Lung (tissue), 12 donors: ENCODE data around the gene CTCF. TPM values are rescaled to one million over a fixed set of nuclear protein-coding genes. Genes with fewer than 3 reads are reported as not detected.

Experiments
- ATAC-seq: fragments of 200-7000 bp; cut with Tn5 transposase; one replicate; pipeline ENCODE4 v1.9.1; 2020; ENCODE audit warnings: moderate number of reproducible peaks; ENCODE audit not compliant: insufficient read depth, low FRiP score
- DNase-seq, 3 donors: peaks; one replicate each; pipeline ENCODE4 v3.0.0-alpha.2; 2013 to 2017
- H3K27ac ChIP-seq, 2 donors: one replicate each; pipeline ENCODE4 v1.5.1; 2013; ENCODE audit warnings: mild to moderate bottlenecking in 2 of 2, moderate library complexity in 2 of 2, control low read depth in 1 of 2, inconsistent platforms in 1 of 2, low read depth in 1 of 2, low read length in 1 of 2
- H3K27me3 ChIP-seq, 3 donors: one replicate each; pipeline ENCODE4 v1.5.1; 2013; ENCODE audit warnings: low read length in 2 of 3; ENCODE audit not compliant: control insufficient read depth in 3 of 3, insufficient read depth in 3 of 3
- H3K36me3 ChIP-seq, 4 donors: one replicate each; pipeline ENCODE4 v1.5.1; 2013; ENCODE audit warnings: low read length in 4 of 4, mild to moderate bottlenecking in 1 of 4, moderate library complexity in 1 of 4; ENCODE audit not compliant: control insufficient read depth in 4 of 4, insufficient read depth in 4 of 4
- H3K4me1 ChIP-seq, 5 donors: one replicate each; pipeline ENCODE4 v1.5.1; 2013; ENCODE audit warnings: low read length in 5 of 5, mild to moderate bottlenecking in 2 of 5, moderate library complexity in 1 of 5; ENCODE audit not compliant: control insufficient read depth in 5 of 5, insufficient read depth in 5 of 5
- H3K4me3 ChIP-seq: one replicate; pipeline ENCODE4 v1.5.1; 2013; ENCODE audit warnings: mild to moderate bottlenecking, control low read depth, moderate library complexity
- H3K9ac ChIP-seq, 2 donors: one replicate each; pipeline ENCODE4 v1.5.1; 2013; ENCODE audit warnings: low read length in 2 of 2, control low read depth in 1 of 2; ENCODE audit not compliant: insufficient read depth in 1 of 2
- H3K9me3 ChIP-seq, 4 donors: one replicate each; pipeline ENCODE4 v1.5.1; 2013; ENCODE audit warnings: low read length in 3 of 4, mild to moderate bottlenecking in 1 of 4, moderate library complexity in 1 of 4; ENCODE audit not compliant: control insufficient read depth in 4 of 4, insufficient read depth in 3 of 4
- WGBS, 2 donors: extraction: QIAGEN DNeasy Blood & Tissue Kit; methylation state at CpG; one replicate each; pipeline ENCODE4 v1.1.7; 2013; 5-methylcytosine and 5-hydroxymethylcytosine counted together
- polyA plus RNA-seq, 2 donors: library from polyadenylated mRNA; stranded (reverse); fragments of 200-250 nt; gene quantifications; one replicate each; pipeline ENCODE4 v1.2.1, GENCODE V29; 2013
- total RNA-seq, 2 donors: library from RNA; depleted of rRNA in 1 of 2; stranded (reverse); fragments of >200 nt in 1 of 2; gene quantifications; one replicate each; pipeline ENCODE4 v1.2.1, GENCODE V29; 2014 to 2021
- TF ChIP-seq, protein P1 (sequence below): IDR thresholded peaks from 2 replicates; pipeline ENCODE4 v1.5.1; 2012; ENCODE audit warnings: mild to moderate bottlenecking; ENCODE audit errors: control extremely low read depth, extremely low read depth
- donor health status: control.
- donor health status: control.
- donor health status: Bipolar disorder and iron deficiency.
- donor health status: healthy.
- donor health status: DM: yes; HTN: yes; CAD: no.

Gene CTCF
- total and polyA plus RNA-seq, 4 donors = 16.7 to 54.2 (median 23.3) TPM

GRCh38 chr16:67551972-67552371, 10.4 kb upstream of the CTCF start:
- H3K36me3 ChIP-seq = peaks cover 0 to 14% (median 6%) of the 10 kb centered on the region in 4 donors
- DNase-seq (no peak), ATAC-seq (no peak)
- no peak overlapping the region for H3K4me3 ChIP-seq
- WGBS, 2 donors = 95 to 97% methylated on average over 2 of the region's 2 CpGs
- peak overlapping the region in 1 of 2 donors; percentile 27 for H3K27ac ChIP-seq
- no peak overlapping the region for H3K9ac ChIP-seq
- H3K4me1 ChIP-seq = peaks cover 0 to 4% (median 4%) of the 10 kb centered on the region in 5 donors
- H3K9me3 ChIP-seq = no peaks in the 10 kb centered on the region
- TF ChIP-seq, protein P1, sequence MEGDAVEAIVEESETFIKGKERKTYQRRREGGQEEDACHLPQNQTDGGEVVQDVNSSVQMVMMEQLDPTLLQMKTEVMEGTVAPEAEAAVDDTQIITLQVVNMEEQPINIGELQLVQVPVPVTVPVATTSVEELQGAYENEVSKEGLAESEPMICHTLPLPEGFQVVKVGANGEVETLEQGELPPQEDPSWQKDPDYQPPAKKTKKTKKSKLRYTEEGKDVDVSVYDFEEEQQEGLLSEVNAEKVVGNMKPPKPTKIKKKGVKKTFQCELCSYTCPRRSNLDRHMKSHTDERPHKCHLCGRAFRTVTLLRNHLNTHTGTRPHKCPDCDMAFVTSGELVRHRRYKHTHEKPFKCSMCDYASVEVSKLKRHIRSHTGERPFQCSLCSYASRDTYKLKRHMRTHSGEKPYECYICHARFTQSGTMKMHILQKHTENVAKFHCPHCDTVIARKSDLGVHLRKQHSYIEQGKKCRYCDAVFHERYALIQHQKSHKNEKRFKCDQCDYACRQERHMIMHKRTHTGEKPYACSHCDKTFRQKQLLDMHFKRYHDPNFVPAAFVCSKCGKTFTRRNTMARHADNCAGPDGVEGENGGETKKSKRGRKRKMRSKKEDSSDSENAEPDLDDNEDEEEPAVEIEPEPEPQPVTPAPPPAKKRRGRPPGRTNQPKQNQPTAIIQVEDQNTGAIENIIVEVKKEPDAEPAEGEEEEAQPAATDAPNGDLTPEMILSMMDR = no peak
- no peaks in the 10 kb centered on the region for H3K27me3 ChIP-seq

DNA sequence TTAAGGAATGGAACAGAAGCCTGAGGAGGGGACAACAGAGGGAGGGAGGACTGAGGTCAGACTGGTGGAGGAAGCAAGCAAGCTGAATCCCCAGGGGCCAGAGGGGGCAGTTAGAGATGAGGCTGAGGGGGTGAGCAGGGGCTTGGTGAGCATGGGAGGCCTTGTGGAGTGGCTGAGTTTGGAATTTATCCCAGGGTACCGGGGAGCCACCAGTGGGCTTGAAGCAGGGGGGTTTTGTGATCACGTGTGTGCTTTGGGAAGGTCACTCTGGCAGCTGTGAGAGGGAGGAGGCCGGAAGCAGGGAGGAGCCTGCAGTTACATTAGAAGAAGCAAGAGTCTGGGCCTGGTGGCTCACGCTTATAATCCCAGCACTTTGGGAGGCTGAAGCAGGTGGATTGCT, 9.8 kb upstream of the CTCF start:
- Histone ChIP-seq H3K9ac (no peak overlapping the region), H3K36me3 (peaks cover 0 to 10% (median 4%) of the 10 kb centered on the region in 4 donors), H3K4me3 (no peak overlapping the region), H3K27ac (peak overlapping the region in 1 of 2 donors; percentile 27), H3K27me3 (no peaks in the 10 kb centered on the region), H3K9me3 (no peaks in the 10 kb centered on the region), H3K4me1 (peaks cover 0 to 4% (median 4%) of the 10 kb centered on the region in 5 donors)
- no peak for ATAC-seq
- DNase-seq = no peak
- TF ChIP-seq, protein P1 = no peak
- WGBS, 2 donors = 44 to 49% methylated on average over 4 of the region's 4 CpGs

- no peaks in the 10 kb centered on the region for H3K36me3 ChIP-seq
- DNase-seq (no peak), ATAC-seq (no peak)
- no peaks in the 10 kb centered on the region for H3K27me3 ChIP-seq
- H3K4me3 ChIP-seq = no peak overlapping the region
- peaks cover under 1 to 4% (median 3%) of the 10 kb centered on the region in 5 donors for H3K4me1 ChIP-seq
- peak overlapping the region in 1 of 2 donors; percentile 22 for H3K27ac ChIP-seq
- 61 to 65% methylated on average over 3 of the region's 3 CpGs for WGBS, 2 donors
- no peaks in the 10 kb centered on the region for H3K9me3 ChIP-seq
- TF ChIP-seq, protein P1 = no peak
- H3K9ac ChIP-seq = no peak overlapping the region
These were observed 6.5 kb upstream of the CTCF start for GRCh38 chr16:67555795-67556212.

DNA sequence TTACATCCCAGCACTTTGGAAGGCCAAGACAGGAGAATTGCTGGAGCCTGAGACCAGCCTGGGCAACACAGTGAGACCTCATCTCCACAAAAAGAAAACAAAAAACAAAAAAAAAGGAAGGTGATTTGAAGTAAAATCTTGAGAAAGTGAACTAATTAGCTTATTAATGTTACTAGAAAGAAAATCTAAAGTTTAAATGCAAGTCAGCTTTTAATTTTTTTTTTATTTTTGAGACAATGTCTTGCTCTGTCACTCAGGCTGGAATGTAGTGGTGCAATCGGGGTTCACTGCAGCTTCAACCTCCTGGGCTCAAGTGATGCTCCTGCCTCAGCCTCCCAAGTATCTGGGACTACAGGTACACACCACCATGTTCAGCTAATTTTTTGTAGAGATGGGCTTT, 3.5 kb upstream of the CTCF start:
- Histone ChIP-seq H3K9me3 (no peaks in the 10 kb centered on the region), H3K4me1 (peaks cover 0 to 9% (median 5%) of the 10 kb centered on the region in 5 donors), H3K36me3 (no peaks in the 10 kb centered on the region), H3K9ac (no peak overlapping the region), H3K4me3 (no peak overlapping the region), H3K27ac (no peak overlapping the region), H3K27me3 (no peaks in the 10 kb centered on the region)
- DNase-seq (no peak), ATAC-seq (no peak)
- TF ChIP-seq, protein P1 = no peak
- WGBS, 2 donors = 90 to 96% methylated on average over 1 of the region's 1 CpG
